Measurements from ENCODE around the gene SLC35B2.

The SLC35B2 gene

GRCh38 chr6:44272529-44272928 lies 15.2 kb upstream of the SLC35B2 start:
- no peak overlapping the region for H3K4me3 ChIP-seq (ENCODE audit: low read length in 2 of 2)
- H4K8ac ChIP-seq (ENCODE audit: low read depth, low read length) = no peak overlapping the region
- H4K91ac ChIP-seq (ENCODE audit: low read depth, low read length, poor library complexity) = no peak overlapping the region
- H3K4me1 ChIP-seq (ENCODE audit: control insufficient read depth in 2 of 2, insufficient read depth in 1 of 2, low read depth in 1 of 2, low read length in 2 of 2) = peaks cover 29 to 34% of the 10 kb centered on the region in 2 donors
- H3K27me3 ChIP-seq (ENCODE audit: control insufficient read depth in 3 of 3, insufficient read depth in 3 of 3, low read depth in 1 of 3, low read length in 3 of 3) = peaks cover 0 to 3% (median 0%) of the 10 kb centered on the region in 3 experiments
- no peak for DNase-seq (ENCODE audit: low spot score)
- no peak overlapping the region for H3K9ac ChIP-seq (ENCODE audit: low read depth, low read length, poor library complexity)
- H3K36me3 ChIP-seq (replicated peaks in 1 of 2; ENCODE audit: control insufficient read depth in 2 of 2, insufficient read depth in 2 of 2, low read length in 2 of 2) = peaks cover 2 to 20% of the 10 kb centered on the region in 2 donors
- peak overlapping the region; percentile 5 for H2BK120ac ChIP-seq (ENCODE audit: low read depth, low read length)
- no peak overlapping the region for H3K4ac ChIP-seq (ENCODE audit: low read length)
- no peak overlapping the region for H2BK12ac ChIP-seq (ENCODE audit: low read length)
- H2BK15ac ChIP-seq (ENCODE audit: low read length) = peak overlapping the region; percentile 80
- H3K23ac ChIP-seq (ENCODE audit: low read depth, low read length, poor library complexity) = peak overlapping the region; percentile 85
- H3K4me2 ChIP-seq (ENCODE audit: insufficient read depth, low read length, poor library complexity, severe bottlenecking) = no peak overlapping the region
- H3K9me3 ChIP-seq (replicated peaks in 1 of 2; ENCODE audit: control insufficient read depth in 2 of 2, insufficient read depth in 1 of 2, low read depth in 1 of 2, low read length in 2 of 2) = no peaks in the 10 kb centered on the region
- H2BK5ac ChIP-seq (ENCODE audit: low read length) = no peak overlapping the region
- H3K14ac ChIP-seq (ENCODE audit: low read length) = no peak overlapping the region
- no peak overlapping the region for H2AK5ac ChIP-seq (ENCODE audit: low read depth, low read length)
- no peak overlapping the region for H3K18ac ChIP-seq (ENCODE audit: low read length)
- H3K27ac ChIP-seq (replicated peaks; ENCODE audit: low read length) = no peak overlapping the region
- no CpG with 5 or more reads among the region's 3 CpGs for WGBS, 2 donors (ENCODE audit: extremely low coverage in 2 of 2, insufficient read length in 2 of 2, insufficient replicate concordance in 1 of 2)
- H2AFZ ChIP-seq (ENCODE audit: low read length) = no peak overlapping the region
- peaks cover 2% of the 10 kb centered on the region for H3K79me1 ChIP-seq (ENCODE audit: low read depth, low read length)

- WGBS, 2 donors (ENCODE audit: extremely low coverage in 2 of 2, insufficient read length in 2 of 2, insufficient replicate concordance in 1 of 2) = no CpG with 5 or more reads among the region's 3 CpGs
- no peak for DNase-seq (ENCODE audit: low spot score)
- Histone ChIP-seq H3K9ac (ENCODE audit: low read depth, low read length, poor library complexity) (no peak overlapping the region), H2AK5ac (ENCODE audit: low read depth, low read length) (no peak overlapping the region), H4K8ac (ENCODE audit: low read depth, low read length) (no peak overlapping the region), H3K4me2 (ENCODE audit: insufficient read depth, low read length, poor library complexity, severe bottlenecking) (no peak overlapping the region), H3K14ac (ENCODE audit: low read length) (no peak overlapping the region), H3K79me1 (ENCODE audit: low read depth, low read length) (peaks cover 2% of the 10 kb centered on the region), H3K27me3 (ENCODE audit: control insufficient read depth in 3 of 3, insufficient read depth in 3 of 3, low read depth in 1 of 3, low read length in 3 of 3) (peaks cover 0 to 3% (median 0%) of the 10 kb centered on the region in 3 experiments), H3K18ac (ENCODE audit: low read length) (peak overlapping the region; percentile 6), H2BK120ac (ENCODE audit: low read depth, low read length) (no peak overlapping the region), H2BK12ac (ENCODE audit: low read length) (no peak overlapping the region), H2AFZ (ENCODE audit: low read length) (no peak overlapping the region), H2BK15ac (ENCODE audit: low read length) (no peak overlapping the region), H3K4me3 (ENCODE audit: low read length in 2 of 2) (no peak overlapping the region), H4K91ac (ENCODE audit: low read depth, low read length, poor library complexity) (no peak overlapping the region), H3K36me3 (replicated peaks in 1 of 2; ENCODE audit: control insufficient read depth in 2 of 2, insufficient read depth in 2 of 2, low read length in 2 of 2) (peaks cover 2 to 20% of the 10 kb centered on the region in 2 donors), H3K23ac (ENCODE audit: low read depth, low read length, poor library complexity) (no peak overlapping the region), H2BK5ac (ENCODE audit: low read length) (no peak overlapping the region), H3K4ac (ENCODE audit: low read length) (no peak overlapping the region), H3K27ac (replicated peaks; ENCODE audit: low read length) (no peak overlapping the region), H3K9me3 (replicated peaks in 1 of 2; ENCODE audit: control insufficient read depth in 2 of 2, insufficient read depth in 1 of 2, low read depth in 1 of 2, low read length in 2 of 2) (no peaks in the 10 kb centered on the region), H3K4me1 (ENCODE audit: control insufficient read depth in 2 of 2, insufficient read depth in 1 of 2, low read depth in 1 of 2, low read length in 2 of 2) (peaks cover 29 to 40% of the 10 kb centered on the region in 2 donors)
Observed at GRCh38 chr6:44271914-44272313, 14.6 kb upstream of the SLC35B2 start.

- no peak for DNase-seq (ENCODE audit: low spot score)
- H2BK120ac ChIP-seq (ENCODE audit: low read depth, low read length) = no peak overlapping the region
- no CpG with 5 or more reads among the region's 6 CpGs for WGBS, 2 donors (ENCODE audit: extremely low coverage in 2 of 2, insufficient read length in 2 of 2, insufficient replicate concordance in 1 of 2)
- H3K23ac ChIP-seq (ENCODE audit: low read depth, low read length, poor library complexity) = no peak overlapping the region
- peak overlapping the region; percentile 51 to 62 for H3K4me3 ChIP-seq (ENCODE audit: low read length in 2 of 2)
- H3K27ac ChIP-seq (replicated peaks; ENCODE audit: low read length) = no peak overlapping the region
- peaks cover 0 to 3% (median 0%) of the 10 kb centered on the region in 3 experiments for H3K27me3 ChIP-seq (ENCODE audit: control insufficient read depth in 3 of 3, insufficient read depth in 3 of 3, low read depth in 1 of 3, low read length in 3 of 3)
- H2BK12ac ChIP-seq (ENCODE audit: low read length) = no peak overlapping the region
- H3K9ac ChIP-seq (ENCODE audit: low read depth, low read length, poor library complexity) = no peak overlapping the region
- no peak overlapping the region for H2BK15ac ChIP-seq (ENCODE audit: low read length)
- H4K8ac ChIP-seq (ENCODE audit: low read depth, low read length) = no peak overlapping the region
- peaks cover 2 to 20% of the 10 kb centered on the region in 2 donors for H3K36me3 ChIP-seq (replicated peaks in 1 of 2; ENCODE audit: control insufficient read depth in 2 of 2, insufficient read depth in 2 of 2, low read length in 2 of 2)
- H3K79me1 ChIP-seq (ENCODE audit: low read depth, low read length) = peaks cover 2% of the 10 kb centered on the region
- peak overlapping the region; percentile 72 for H3K4me2 ChIP-seq (ENCODE audit: insufficient read depth, low read length, poor library complexity, severe bottlenecking)
- peak overlapping the region; percentile 77 for H2AK5ac ChIP-seq (ENCODE audit: low read depth, low read length)
- no peaks in the 10 kb centered on the region for H3K9me3 ChIP-seq (replicated peaks in 1 of 2; ENCODE audit: control insufficient read depth in 2 of 2, insufficient read depth in 1 of 2, low read depth in 1 of 2, low read length in 2 of 2)
- H4K91ac ChIP-seq (ENCODE audit: low read depth, low read length, poor library complexity) = no peak overlapping the region
- H3K4ac ChIP-seq (ENCODE audit: low read length) = no peak overlapping the region
- H2BK5ac ChIP-seq (ENCODE audit: low read length) = no peak overlapping the region
- H2AFZ ChIP-seq (ENCODE audit: low read length) = peak overlapping the region; percentile 75
- peak overlapping the region; percentile 50 for H3K18ac ChIP-seq (ENCODE audit: low read length)
- no peak overlapping the region for H3K14ac ChIP-seq (ENCODE audit: low read length)
- H3K4me1 ChIP-seq (ENCODE audit: control insufficient read depth in 2 of 2, insufficient read depth in 1 of 2, low read depth in 1 of 2, low read length in 2 of 2) = peaks cover 29 to 40% of the 10 kb centered on the region in 2 donors
Observed at GRCh38 chr6:44271406-44271723, 14.0 kb upstream of the SLC35B2 start.

- peak; percentile 68 for DNase-seq (ENCODE audit: low spot score)
- H3K14ac ChIP-seq (ENCODE audit: low read length) = no peak overlapping the region
- H3K23ac ChIP-seq (ENCODE audit: low read depth, low read length, poor library complexity) = no peak overlapping the region
- H3K27ac ChIP-seq (replicated peaks; ENCODE audit: low read length) = no peak overlapping the region
- peaks cover 0 to 3% (median 0%) of the 10 kb centered on the region in 3 experiments for H3K27me3 ChIP-seq (ENCODE audit: control insufficient read depth in 3 of 3, insufficient read depth in 3 of 3, low read depth in 1 of 3, low read length in 3 of 3)
- peaks cover 29 to 40% of the 10 kb centered on the region in 2 donors for H3K4me1 ChIP-seq (ENCODE audit: control insufficient read depth in 2 of 2, insufficient read depth in 1 of 2, low read depth in 1 of 2, low read length in 2 of 2)
- H3K4me2 ChIP-seq (ENCODE audit: insufficient read depth, low read length, poor library complexity, severe bottlenecking) = peak overlapping the region; percentile 72
- H3K79me1 ChIP-seq (ENCODE audit: low read depth, low read length) = peaks cover 2% of the 10 kb centered on the region
- peaks cover 2 to 20% of the 10 kb centered on the region in 2 donors for H3K36me3 ChIP-seq (replicated peaks in 1 of 2; ENCODE audit: control insufficient read depth in 2 of 2, insufficient read depth in 2 of 2, low read length in 2 of 2)
- no CpG with 5 or more reads among the region's 90 CpGs for WGBS, 2 donors (ENCODE audit: extremely low coverage in 2 of 2, insufficient read length in 2 of 2, insufficient replicate concordance in 1 of 2)
- no peak overlapping the region for H2BK12ac ChIP-seq (ENCODE audit: low read length)
- no peaks in the 10 kb centered on the region for H3K9me3 ChIP-seq (replicated peaks in 1 of 2; ENCODE audit: control insufficient read depth in 2 of 2, insufficient read depth in 1 of 2, low read depth in 1 of 2, low read length in 2 of 2)
- no peak overlapping the region for H3K4ac ChIP-seq (ENCODE audit: low read length)
- H4K91ac ChIP-seq (ENCODE audit: low read depth, low read length, poor library complexity) = no peak overlapping the region
- no peak overlapping the region for H2BK120ac ChIP-seq (ENCODE audit: low read depth, low read length)
- H4K8ac ChIP-seq (ENCODE audit: low read depth, low read length) = no peak overlapping the region
- H3K9ac ChIP-seq (ENCODE audit: low read depth, low read length, poor library complexity) = no peak overlapping the region
- peak overlapping the region; percentile 77 for H2AK5ac ChIP-seq (ENCODE audit: low read depth, low read length)
- no peak overlapping the region for H2BK15ac ChIP-seq (ENCODE audit: low read length)
- H2AFZ ChIP-seq (ENCODE audit: low read length) = peak overlapping the region; percentile 79
- H3K18ac ChIP-seq (ENCODE audit: low read length) = peak overlapping the region; percentile 54
- no peak overlapping the region for H2BK5ac ChIP-seq (ENCODE audit: low read length)
- H3K4me3 ChIP-seq (ENCODE audit: low read length in 2 of 2) = peak overlapping the region; percentile 51 to 78
Observed at GRCh38 chr6:44270526-44271405, 13.4 kb upstream of the SLC35B2 start.
